K562 (cell line): ENCODE data around the gene CTXN1. TPM values are rescaled to one million over a fixed set of nuclear protein-coding genes. Genes with fewer than 3 reads are reported as not detected.

ENCODE experiments used
- CHAMP1 ChIP-seq: fragments of 450-650 bp; IDR thresholded peaks from 2 replicates; pipeline ENCODE4 v1.6.1; 2016; ENCODE audit warnings: mild to moderate bottlenecking
- DNMT1 ChIP-seq: fragments of 450-650 bp; IDR thresholded peaks from 2 replicates; pipeline ENCODE4 v1.6.1; 2016; ENCODE audit warnings: antibody characterized with exemption, mild to moderate bottlenecking
- DPF2 ChIP-seq: fragments of 450-650 bp; IDR thresholded peaks from 2 replicates; pipeline ENCODE4 v1.6.1; 2016
- EP300 ChIP-seq: IDR thresholded peaks from 2 replicates; pipeline ENCODE4 v1.6.1; 2012; ENCODE audit warnings: low read length, improper control_type of control experiment
- FOXA1 ChIP-seq: fragments of 450-650 bp; IDR thresholded peaks from 2 replicates; pipeline ENCODE4 v1.6.1; 2016; ENCODE audit warnings: mild to moderate bottlenecking, borderline replicate concordance
- HDAC2 ChIP-seq: fragments of 450-650 bp; IDR thresholded peaks from 2 replicates; pipeline ENCODE4 v1.6.1; 2016; ENCODE audit warnings: mild to moderate bottlenecking
- HDGF ChIP-seq: fragments of 450-650 bp; IDR thresholded peaks from 2 replicates; pipeline ENCODE4 v1.6.1; 2016
- ILF3 ChIP-seq: fragments of 450-650 bp; IDR thresholded peaks from 2 replicates; pipeline ENCODE4 v1.6.1; 2018; ENCODE audit warnings: antibody characterized with exemption, mild to moderate bottlenecking, moderate library complexity, borderline replicate concordance
- MECOM ChIP-seq: fragments of 250-450 bp; sonication (Bioruptor Pico); IDR thresholded peaks from 2 replicates; pipeline ENCODE4 v1.8.0; 2022; ENCODE audit warnings: inconsistent platforms
- MEF2A ChIP-seq: IDR thresholded peaks from 2 replicates; pipeline ENCODE4 v1.6.1; 2011; ENCODE audit warnings: low read depth, mild to moderate bottlenecking, low read length, moderate library complexity; ENCODE audit not compliant: control insufficient read depth
- NFRKB ChIP-seq: fragments of 450-650 bp; IDR thresholded peaks from 2 replicates; pipeline ENCODE4 v1.6.1; 2016; ENCODE audit warnings: low read depth
- NR2C1 ChIP-seq, 2 experiments: fragments of 450-650 bp; IDR thresholded peaks; 2 replicates each; pipeline ENCODE4 v1.6.1; 2017; ENCODE audit warnings: mild to moderate bottlenecking in 2 of 2, antibody characterized with exemption in 1 of 2, inconsistent platforms in 1 of 2, missing compliant biosample characterization in 1 of 2, missing genetic modification characterization in 1 of 2
- POLR3G ChIP-seq: IDR thresholded peaks from 2 replicates; pipeline ENCODE4 v1.6.1; 2011; ENCODE audit not compliant: insufficient read length, insufficient replicate concordance; ENCODE audit errors: extremely low read depth
- RBM17 ChIP-seq: fragments of 200-400 bp; formaldehyde crosslinking; IDR thresholded peaks from 2 replicates; pipeline ENCODE4 v1.6.1; 2017; ENCODE audit warnings: low read depth, mild to moderate bottlenecking, low read length, borderline replicate concordance
- RBM39 ChIP-seq: fragments of 200-400 bp; formaldehyde crosslinking; optimal IDR thresholded peaks from 2 replicates; pipeline ENCODE3; 2018; ENCODE audit warnings: low read depth, low read length
- RFX1 ChIP-seq: fragments of 450-650 bp; IDR thresholded peaks from 2 replicates; pipeline ENCODE4 v1.6.1; 2016; ENCODE audit warnings: mild to moderate bottlenecking, moderate library complexity
- RNF219 ChIP-seq: fragments of 250-450 bp; sonication (Bioruptor Pico); IDR thresholded peaks from 2 replicates; pipeline ENCODE4 v1.5.0; 2022; ENCODE audit warnings: mild to moderate bottlenecking
- SIX5 ChIP-seq, 2 experiments: IDR thresholded peaks; 2 replicates each; pipeline ENCODE4 v1.6.1; 2011; ENCODE audit warnings: low read length in 2 of 2, borderline replicate concordance in 1 of 2, low read depth in 1 of 2, mild to moderate bottlenecking in 1 of 2, moderate library complexity in 1 of 2; ENCODE audit not compliant: insufficient read depth in 1 of 2
- STAT5A ChIP-seq: IDR thresholded peaks from 2 replicates; pipeline ENCODE4 v1.6.1; 2012; ENCODE audit warnings: low read length, inconsistent platforms, borderline replicate concordance
- TAF15 ChIP-seq: fragments of 200-400 bp; formaldehyde crosslinking; IDR thresholded peaks from 2 replicates; pipeline ENCODE4 v1.6.1; 2017; ENCODE audit warnings: mild to moderate bottlenecking, low read depth, low read length, moderate library complexity
- U2AF2 ChIP-seq: fragments of 200-400 bp; formaldehyde crosslinking; optimal IDR thresholded peaks from 2 replicates; pipeline ENCODE3; 2017; ENCODE audit warnings: low read depth, mild to moderate bottlenecking, low read length
- XRCC3 ChIP-seq: fragments of 450-650 bp; IDR thresholded peaks from 2 replicates; pipeline ENCODE4 v1.6.1; 2017; ENCODE audit warnings: mild to moderate bottlenecking, moderate library complexity
- ZFP30 ChIP-seq: fragments of 250-450 bp; sonication (Bioruptor Pico); IDR thresholded peaks from 2 replicates; pipeline ENCODE4 v1.8.0; 2022; ENCODE audit warnings: moderate library complexity, mild to moderate bottlenecking, inconsistent platforms, borderline replicate concordance
- ZNF212 ChIP-seq: fragments of 450-650 bp; formaldehyde crosslinking; IDR thresholded peaks from 2 replicates; pipeline ENCODE4 v1.4.0; 2020; ENCODE audit warnings: mild to moderate bottlenecking
- ZSCAN32 ChIP-seq: fragments of 450-650 bp; formaldehyde crosslinking; IDR thresholded peaks from 2 replicates; pipeline ENCODE4 v1.4.0; 2020; ENCODE audit warnings: mild to moderate bottlenecking, moderate library complexity
- polyA plus RNA-seq, 8 experiments: library from polyadenylated mRNA; depleted of rRNA in 4 of 8; stranded (reverse) in 5 of 8; unstranded in 3 of 8; fragments of >200 nt; fragmentation: Nextera tagmentation in 2 of 8; fragmentation: Illumina TruSeq in 1 of 8; extraction: Ambion mirVana in 2 of 8; extraction: Trizol in 1 of 8; gene quantifications; 2 replicates each; pipeline versions ENCODE4 v1.2.1 to v1.2.3, GENCODE V29; 2011 to 2014; ENCODE audit warnings: inconsistent platforms in 1 of 8, missing spikeins in 1 of 8
- total RNA-seq, 7 experiments: library from RNA; depleted of rRNA in 6 of 7; stranded (reverse); fragments of >200 nt in 6 of 7; fragmentation: Illumina TruSeq in 2 of 7; extraction: Trizol in 2 of 7; gene quantifications; 2 replicates each; pipeline versions ENCODE4 v1.2.1 to v1.2.3, GENCODE V29; 2011 to 2021; ENCODE audit warnings: low replicate concordance in 1 of 7
- TF ChIP-seq, protein P1 (sequence below): fragments of 450-650 bp; formaldehyde crosslinking; IDR thresholded peaks from 2 replicates; pipeline ENCODE4 v1.4.0; 2022; ENCODE audit warnings: missing genetic modification characterization

The CTXN1 gene
- total and polyA plus RNA-seq, 9 of the 15 experiments (the other 6 are each of a cell fraction or from before 2014, with no cell fraction given): 0.15 to 37.4 (median 1.8) TPM; not detected in 2

- TF ChIP-seq, protein P1, sequence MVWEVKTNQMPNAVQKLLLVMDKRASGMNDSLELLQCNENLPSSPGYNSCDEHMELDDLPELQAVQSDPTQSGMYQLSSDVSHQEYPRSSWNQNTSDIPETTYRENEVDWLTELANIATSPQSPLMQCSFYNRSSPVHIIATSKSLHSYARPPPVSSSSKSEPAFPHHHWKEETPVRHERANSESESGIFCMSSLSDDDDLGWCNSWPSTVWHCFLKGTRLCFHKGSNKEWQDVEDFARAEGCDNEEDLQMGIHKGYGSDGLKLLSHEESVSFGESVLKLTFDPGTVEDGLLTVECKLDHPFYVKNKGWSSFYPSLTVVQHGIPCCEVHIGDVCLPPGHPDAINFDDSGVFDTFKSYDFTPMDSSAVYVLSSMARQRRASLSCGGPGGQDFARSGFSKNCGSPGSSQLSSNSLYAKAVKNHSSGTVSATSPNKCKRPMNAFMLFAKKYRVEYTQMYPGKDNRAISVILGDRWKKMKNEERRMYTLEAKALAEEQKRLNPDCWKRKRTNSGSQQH (CRISPR knock-in tag): no peak
- no peak for TF ChIP-seq MECOM (CRISPR knock-in tag)
- TF ChIP-seq NR2C1 (IDR thresholded peaks at IDR 0.05): no peak
- no peak for TF ChIP-seq NR2C1 (tag; IDR thresholded peaks at IDR 0.05)
- TF ChIP-seq DPF2: 0 out of 2 replicates have a peak, but pooled peaks have one; percentile 33
- no peak for TF ChIP-seq POLR3G
- TF ChIP-seq TAF15: no peak
- no peak for TF ChIP-seq ZSCAN32 (CRISPR knock-in tag)
- no peak for TF ChIP-seq EP300
- TF ChIP-seq DNMT1: no peak
- TF ChIP-seq HDGF: no peak
- no peak for TF ChIP-seq RFX1
- no peak for TF ChIP-seq RBM17
- TF ChIP-seq STAT5A: no peak
- TF ChIP-seq ZFP30: no peak
- no peak for TF ChIP-seq SIX5 (IDR thresholded peaks at IDR 0.05; ENCODE audit: borderline replicate concordance in 1 of 2, insufficient read depth in 1 of 2, low read depth in 1 of 2, low read length in 2 of 2)
- no peak for TF ChIP-seq MEF2A
- no peak for TF ChIP-seq HDAC2
- no peak for TF ChIP-seq ZNF212 (CRISPR knock-in tag)
- no peak for TF ChIP-seq CHAMP1
- no peak for TF ChIP-seq NFRKB
- TF ChIP-seq ILF3: no peak
- no peak for TF ChIP-seq U2AF2
- TF ChIP-seq FOXA1: no peak
- no peak for TF ChIP-seq RBM39
- no peak for TF ChIP-seq XRCC3
- TF ChIP-seq RNF219 (CRISPR knock-in tag): no peak
These were observed 37.6 kb downstream of the CTXN1 start, which contains the start of gene LRRC8E (continued) for GRCh38 chr19:7888145-7888825.
